ENCODE measurements around the gene FYB1. TPM values are rescaled to one million over a fixed set of nuclear protein-coding genes. Genes with fewer than 3 reads are reported as not detected.

FYB1 gene
- total RNA-seq, 1 donor from 2014 or later = 0.55 TPM

DNA sequence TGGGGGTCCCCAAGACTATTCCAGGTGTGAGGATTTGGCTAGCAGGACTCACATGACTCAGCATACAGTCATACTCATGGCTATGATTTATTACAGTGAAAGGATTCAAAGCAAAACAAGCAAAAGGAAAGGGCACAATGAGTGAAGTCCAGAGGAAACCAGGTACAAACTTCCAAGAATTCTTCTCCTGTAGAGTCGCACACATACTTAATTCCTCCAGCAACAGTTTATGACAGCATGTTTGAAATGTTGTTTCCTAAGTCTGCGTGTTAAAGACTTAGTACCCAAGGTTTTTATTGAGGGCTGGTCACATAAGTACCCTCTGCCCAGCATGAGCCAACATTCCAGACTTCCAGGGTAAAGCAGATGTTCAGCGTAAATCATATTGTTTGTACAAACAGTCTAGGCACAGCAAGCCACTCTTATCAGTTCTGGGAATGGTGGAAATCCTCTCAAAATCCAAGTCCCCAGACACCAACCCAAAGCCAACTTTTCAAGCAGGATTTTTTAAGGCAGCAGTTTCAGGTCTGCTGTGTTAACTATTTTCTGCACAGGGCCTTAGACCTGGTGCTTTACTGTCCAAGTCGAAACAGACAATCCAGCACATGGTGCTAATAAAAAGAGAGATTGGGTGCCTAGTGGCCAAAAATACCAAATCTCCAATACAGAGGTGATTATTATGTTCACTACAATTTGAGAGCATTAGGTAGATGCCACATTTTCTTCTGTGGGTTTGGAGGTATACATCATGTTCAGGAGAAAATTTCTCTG lies 126.6 kb downstream of the FYB1 start:
- CTCF ChIA-PET = no interaction called here
- TF ChIP-seq CTCF (IDR thresholded peaks at IDR 0.05) = no peak
- H3K27ac Mint-ChIP-seq = no peak overlapping the region
- no peaks in the 10 kb centered on the region for H3K36me3 Mint-ChIP-seq (ENCODE audit: low read depth)
- DNase-seq (no peak), ATAC-seq (ENCODE audit: low read depth) (no peak)
- no peaks in the 10 kb centered on the region for H3K4me1 Mint-ChIP-seq
- peaks cover 11% of the 10 kb centered on the region for H3K27me3 Mint-ChIP-seq
- intact Hi-C loops (cut with micrococcal nuclease) = no loop called here
- POLR2A ChIA-PET = no interaction called here
- no peak overlapping the region for H3K4me3 Mint-ChIP-seq
- H3K9me3 Mint-ChIP-seq = peaks cover 7% of the 10 kb centered on the region

DNA sequence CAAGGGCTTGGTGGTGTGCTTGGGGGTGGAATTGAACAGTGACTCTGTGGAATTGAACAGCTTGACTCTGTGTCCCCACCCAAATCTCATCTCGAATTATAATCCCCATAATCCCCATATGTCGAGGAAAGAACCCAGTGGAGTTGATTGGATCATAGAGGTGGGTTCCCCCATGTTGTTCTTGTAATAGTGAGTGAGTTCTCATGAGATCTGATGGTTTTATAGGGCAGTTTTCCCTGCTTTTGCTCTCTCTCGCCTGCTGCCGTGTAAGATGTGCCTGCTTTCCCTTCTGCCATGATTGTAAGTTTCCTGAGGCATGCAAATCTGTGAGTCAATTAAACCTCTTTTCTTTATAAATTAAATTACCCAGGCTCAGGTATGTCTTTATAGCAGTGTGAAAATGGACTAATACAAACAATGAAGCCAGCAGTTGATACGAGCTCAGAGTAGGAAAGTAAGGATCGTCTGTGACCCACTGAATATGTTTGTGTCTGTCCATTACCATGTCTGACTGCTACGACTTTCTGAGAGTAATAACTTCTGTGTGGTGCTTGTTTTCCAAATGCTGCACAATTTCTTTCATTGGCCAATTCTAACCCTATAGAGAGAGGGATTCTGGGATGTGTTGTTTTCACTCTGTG lies 127.3 kb downstream of the FYB1 start:
- Mint-ChIP-seq H3K4me3 (no peak overlapping the region), H3K4me1 (no peaks in the 10 kb centered on the region), H3K27ac (no peak overlapping the region), H3K9me3 (peaks cover 7% of the 10 kb centered on the region), H3K36me3 (ENCODE audit: low read depth) (no peaks in the 10 kb centered on the region), H3K27me3 (peaks cover 11% of the 10 kb centered on the region)
- ChIA-PET CTCF (no interaction called here), POLR2A (no interaction called here)
- DNase-seq (no peak), ATAC-seq (ENCODE audit: low read depth) (no peak)
- intact Hi-C loops (cut with micrococcal nuclease) = no loop called here
- TF ChIP-seq CTCF (IDR thresholded peaks at IDR 0.05) = no peak

GRCh38 chr5:39083968-39084367 lies 135.4 kb downstream of the FYB1 start:
- ChIA-PET CTCF (no interaction called here), POLR2A (interaction anchor here (0.5 kb wide), 1 partner anchor 64 kb away, joined by 3 read pairs; no protein-coding TSS in a partner anchor)
- no peak for DNase-seq
- H3K27ac Mint-ChIP-seq = no peak overlapping the region
- no peak for TF ChIP-seq CTCF (IDR thresholded peaks at IDR 0.05)
- H3K4me1 Mint-ChIP-seq = peaks cover 4% of the 10 kb centered on the region
- no peak for ATAC-seq (ENCODE audit: low read depth)
- H3K9me3 Mint-ChIP-seq = peaks cover 3% of the 10 kb centered on the region
- intact Hi-C loops (cut with micrococcal nuclease) = loop anchor here (5.0 kb wide), 1 partner anchor 252 kb away; no protein-coding TSS in a partner anchor
- peaks cover 2% of the 10 kb centered on the region for H3K36me3 Mint-ChIP-seq (ENCODE audit: low read depth)
- no peak overlapping the region for H3K4me3 Mint-ChIP-seq
- H3K27me3 Mint-ChIP-seq = peaks cover 10% of the 10 kb centered on the region

DNA sequence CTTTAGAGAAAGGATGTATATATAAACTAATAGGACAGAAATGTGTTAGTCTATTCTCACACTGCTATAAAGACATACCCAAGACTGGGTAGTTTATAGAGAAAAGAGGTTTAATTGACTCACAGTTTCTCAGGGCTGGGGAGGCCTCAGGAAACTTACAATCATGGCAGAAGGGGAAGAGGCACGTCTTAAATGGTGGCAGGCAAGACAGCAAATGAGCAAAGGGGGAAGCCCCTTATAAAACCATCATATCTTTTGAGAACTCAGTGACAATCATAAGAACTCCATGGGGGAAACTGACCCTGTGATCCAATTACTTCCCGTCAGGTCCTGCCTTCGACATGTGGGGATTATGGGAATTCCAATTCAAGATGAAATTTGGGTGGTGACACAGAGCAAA lies 136.4 kb downstream of the FYB1 start:
- no peak for ATAC-seq (ENCODE audit: low read depth)
- Mint-ChIP-seq H3K27ac (no peak overlapping the region), H3K4me3 (no peak overlapping the region), H3K36me3 (ENCODE audit: low read depth) (peaks cover 2% of the 10 kb centered on the region), H3K27me3 (peaks cover 5% of the 10 kb centered on the region), H3K4me1 (peaks cover 6% of the 10 kb centered on the region), H3K9me3 (peaks cover 3% of the 10 kb centered on the region)
- intact Hi-C loops (cut with micrococcal nuclease) = loop anchor here (5.0 kb wide), 1 partner anchor 251 kb away; no protein-coding TSS in a partner anchor
- ChIA-PET CTCF (no interaction called here), POLR2A (no interaction called here)
- DNase-seq = no peak
- TF ChIP-seq CTCF (IDR thresholded peaks at IDR 0.05) = no peak

DNA sequence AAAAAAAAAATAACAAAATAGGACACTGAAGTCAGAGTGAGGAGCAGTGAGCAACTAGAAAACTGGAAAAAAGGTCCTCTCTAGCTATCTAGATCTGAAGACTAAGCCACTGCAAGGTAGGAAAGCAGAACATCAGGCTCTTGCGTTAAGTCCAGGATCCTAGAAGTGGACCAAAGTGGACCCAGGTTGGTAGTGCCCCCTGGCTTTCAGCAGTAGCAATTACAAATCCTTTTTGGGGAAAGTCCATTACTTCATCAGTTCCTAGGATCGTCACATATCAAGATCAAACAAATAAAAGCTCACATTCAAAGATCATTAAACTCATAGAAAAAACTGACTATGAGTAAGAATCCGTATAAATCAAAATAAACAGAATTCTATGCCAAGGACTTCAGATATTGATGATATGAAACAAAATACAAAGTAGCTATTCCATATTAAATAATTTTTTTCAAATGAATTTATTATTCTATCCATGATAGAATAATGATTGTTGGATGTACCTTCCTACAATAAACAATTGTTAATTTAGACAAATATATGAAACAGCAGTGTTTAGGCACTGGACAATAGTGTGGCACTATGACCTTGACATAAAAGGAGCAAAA lies 138.7 kb downstream of the FYB1 start:
- Mint-ChIP-seq H3K4me1 (peaks cover 24% of the 10 kb centered on the region), H3K4me3 (no peak overlapping the region), H3K27ac (no peak overlapping the region), H3K36me3 (ENCODE audit: low read depth) (peaks cover 2% of the 10 kb centered on the region), H3K27me3 (no peaks in the 10 kb centered on the region), H3K9me3 (peaks cover 3% of the 10 kb centered on the region)
- ATAC-seq (ENCODE audit: low read depth) = no peak
- no peak for TF ChIP-seq CTCF (IDR thresholded peaks at IDR 0.05)
- CTCF ChIA-PET = interaction anchor here (0.6 to 4.6 kb wide), 18 partner anchors 9 to 641 kb away, joined by 3 to 39 read pairs (median 6); no protein-coding TSS in a partner anchor
- no peak for DNase-seq
- POLR2A ChIA-PET = interaction anchor here (0.6 to 1.5 kb wide), 3 partner anchors 76 to 120 kb away, joined by 3 to 7 read pairs (median 3); no protein-coding TSS in a partner anchor
- intact Hi-C loops (cut with micrococcal nuclease) = loop anchor here (1.0 to 5.0 kb wide), 4 partner anchors 76 to 639 kb away; no protein-coding TSS in a partner anchor
